NCI-H187 treated with DMSO at 0.1 percent for 48 hours (cell line): ENCODE data around the gene GCC2.
"Not testable (repeated sequence)": the region's sequence is repeated elsewhere in the genome, so short reads cannot be mapped to it uniquely, and the experiment has no call there.

Experiments
- DNase-seq: peaks from one replicate; lab custom pipeline; 2025; lab: John Stamatoyannopoulos, UW

The GCC2 gene, protein sequence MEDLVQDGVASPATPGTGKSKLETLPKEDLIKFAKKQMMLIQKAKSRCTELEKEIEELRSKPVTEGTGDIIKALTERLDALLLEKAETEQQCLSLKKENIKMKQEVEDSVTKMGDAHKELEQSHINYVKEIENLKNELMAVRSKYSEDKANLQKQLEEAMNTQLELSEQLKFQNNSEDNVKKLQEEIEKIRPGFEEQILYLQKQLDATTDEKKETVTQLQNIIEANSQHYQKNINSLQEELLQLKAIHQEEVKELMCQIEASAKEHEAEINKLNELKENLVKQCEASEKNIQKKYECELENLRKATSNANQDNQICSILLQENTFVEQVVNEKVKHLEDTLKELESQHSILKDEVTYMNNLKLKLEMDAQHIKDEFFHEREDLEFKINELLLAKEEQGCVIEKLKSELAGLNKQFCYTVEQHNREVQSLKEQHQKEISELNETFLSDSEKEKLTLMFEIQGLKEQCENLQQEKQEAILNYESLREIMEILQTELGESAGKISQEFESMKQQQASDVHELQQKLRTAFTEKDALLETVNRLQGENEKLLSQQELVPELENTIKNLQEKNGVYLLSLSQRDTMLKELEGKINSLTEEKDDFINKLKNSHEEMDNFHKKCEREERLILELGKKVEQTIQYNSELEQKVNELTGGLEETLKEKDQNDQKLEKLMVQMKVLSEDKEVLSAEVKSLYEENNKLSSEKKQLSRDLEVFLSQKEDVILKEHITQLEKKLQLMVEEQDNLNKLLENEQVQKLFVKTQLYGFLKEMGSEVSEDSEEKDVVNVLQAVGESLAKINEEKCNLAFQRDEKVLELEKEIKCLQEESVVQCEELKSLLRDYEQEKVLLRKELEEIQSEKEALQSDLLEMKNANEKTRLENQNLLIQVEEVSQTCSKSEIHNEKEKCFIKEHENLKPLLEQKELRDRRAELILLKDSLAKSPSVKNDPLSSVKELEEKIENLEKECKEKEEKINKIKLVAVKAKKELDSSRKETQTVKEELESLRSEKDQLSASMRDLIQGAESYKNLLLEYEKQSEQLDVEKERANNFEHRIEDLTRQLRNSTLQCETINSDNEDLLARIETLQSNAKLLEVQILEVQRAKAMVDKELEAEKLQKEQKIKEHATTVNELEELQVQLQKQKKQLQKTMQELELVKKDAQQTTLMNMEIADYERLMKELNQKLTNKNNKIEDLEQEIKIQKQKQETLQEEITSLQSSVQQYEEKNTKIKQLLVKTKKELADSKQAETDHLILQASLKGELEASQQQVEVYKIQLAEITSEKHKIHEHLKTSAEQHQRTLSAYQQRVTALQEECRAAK (N-terminal part only)

DNA sequence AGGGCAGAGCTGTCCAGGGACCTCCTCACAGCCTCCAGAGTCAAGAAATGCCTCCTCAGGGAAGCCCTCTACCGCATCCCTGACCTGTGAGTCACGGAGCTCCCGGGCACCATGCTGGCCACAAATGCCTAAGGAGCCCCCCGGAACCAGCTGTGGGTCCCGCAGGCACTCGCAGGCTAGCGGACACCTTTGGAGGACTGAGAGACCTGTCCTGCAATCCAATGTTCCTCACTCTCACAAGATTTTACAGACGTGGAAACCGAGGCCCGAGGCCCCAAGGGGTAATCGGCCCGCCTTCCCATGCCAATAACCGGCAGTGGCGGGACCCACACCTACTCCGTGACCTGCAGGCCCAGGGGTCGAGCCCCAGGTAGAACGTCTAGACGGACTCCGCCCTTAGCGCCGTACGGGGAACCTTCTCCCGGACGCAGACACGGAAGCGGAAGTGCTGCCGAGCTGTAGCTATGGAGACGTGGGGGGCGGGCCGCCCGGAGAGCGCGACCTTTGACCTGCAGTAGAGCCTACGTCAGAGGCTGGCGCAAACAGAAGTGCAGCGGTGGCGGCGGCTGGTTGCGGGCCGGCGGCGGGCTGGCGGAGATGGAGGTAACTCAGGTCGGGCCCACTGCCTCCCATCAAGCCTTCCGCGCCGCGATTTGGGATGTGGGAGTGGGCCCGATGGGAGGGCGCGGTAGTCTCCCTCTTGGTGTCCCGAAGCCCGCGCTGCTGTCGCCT is at the start of gene GCC2:
Gene GCC2 (plus strand): TSS at position 529 of the 732 bp plus-strand sequence. CDS start 69 bp downstream, at position 598.
- DNase-seq, result peak; percentile 44

- no peak for DNase-seq
These were observed 49.5 kb upstream of the GCC2 start for GRCh38 chr2:108399479-108399878.

DNA sequence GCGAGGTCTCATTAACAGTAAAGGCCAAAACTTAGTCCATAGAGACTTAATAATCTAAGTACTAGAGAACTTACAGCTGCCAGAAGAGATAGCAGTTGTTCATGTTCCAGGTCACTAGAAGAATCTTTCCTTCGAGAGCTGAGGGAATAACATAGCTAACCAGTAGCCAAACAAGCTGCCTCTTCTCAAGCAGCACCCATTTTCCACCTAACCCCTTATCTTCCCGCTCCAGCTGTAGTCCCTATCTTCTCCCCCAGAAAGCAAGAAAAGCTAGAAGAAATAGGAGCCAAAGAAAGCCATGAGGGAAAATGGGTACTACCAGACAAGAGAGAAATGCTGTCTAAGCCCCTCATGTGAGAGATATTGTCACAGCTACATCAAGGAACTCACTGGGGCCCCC is 47.2 kb upstream of the GCC2 start:
- DNase-seq, result no peak

GRCh38 chr2:108403494-108403893 is 45.5 kb upstream of the GCC2 start:
- no peak for DNase-seq

DNA sequence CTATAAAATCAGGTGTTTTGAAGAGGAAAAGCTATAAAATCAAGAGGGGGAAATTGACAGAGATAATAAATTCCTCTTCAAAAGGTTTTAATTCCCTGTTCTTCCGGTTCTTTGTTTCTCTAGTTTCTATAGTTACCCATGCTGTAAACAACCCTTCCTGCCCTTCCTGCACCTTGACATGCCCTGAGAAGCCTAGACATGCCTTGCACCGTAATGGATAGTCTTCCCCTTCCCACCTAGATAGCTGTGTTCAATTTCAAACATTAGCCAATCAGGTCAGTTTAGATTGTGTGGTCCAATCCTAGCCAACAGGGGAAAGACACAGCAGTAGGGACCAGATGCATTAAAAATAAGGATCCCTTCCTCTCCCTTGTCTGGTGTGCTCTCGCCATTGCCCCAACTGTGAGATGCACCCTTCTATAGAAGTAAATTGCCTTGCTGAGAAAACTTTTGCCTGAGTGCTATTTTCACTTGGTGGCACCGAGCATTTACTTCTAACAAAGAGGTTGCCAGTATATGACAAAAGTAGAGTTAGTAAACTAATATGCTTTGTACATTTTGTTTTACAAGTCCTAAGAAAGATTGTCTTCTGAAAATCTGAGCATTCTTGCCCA is 44.1 kb upstream of the GCC2 start:
- DNase-seq, result no peak

DNA sequence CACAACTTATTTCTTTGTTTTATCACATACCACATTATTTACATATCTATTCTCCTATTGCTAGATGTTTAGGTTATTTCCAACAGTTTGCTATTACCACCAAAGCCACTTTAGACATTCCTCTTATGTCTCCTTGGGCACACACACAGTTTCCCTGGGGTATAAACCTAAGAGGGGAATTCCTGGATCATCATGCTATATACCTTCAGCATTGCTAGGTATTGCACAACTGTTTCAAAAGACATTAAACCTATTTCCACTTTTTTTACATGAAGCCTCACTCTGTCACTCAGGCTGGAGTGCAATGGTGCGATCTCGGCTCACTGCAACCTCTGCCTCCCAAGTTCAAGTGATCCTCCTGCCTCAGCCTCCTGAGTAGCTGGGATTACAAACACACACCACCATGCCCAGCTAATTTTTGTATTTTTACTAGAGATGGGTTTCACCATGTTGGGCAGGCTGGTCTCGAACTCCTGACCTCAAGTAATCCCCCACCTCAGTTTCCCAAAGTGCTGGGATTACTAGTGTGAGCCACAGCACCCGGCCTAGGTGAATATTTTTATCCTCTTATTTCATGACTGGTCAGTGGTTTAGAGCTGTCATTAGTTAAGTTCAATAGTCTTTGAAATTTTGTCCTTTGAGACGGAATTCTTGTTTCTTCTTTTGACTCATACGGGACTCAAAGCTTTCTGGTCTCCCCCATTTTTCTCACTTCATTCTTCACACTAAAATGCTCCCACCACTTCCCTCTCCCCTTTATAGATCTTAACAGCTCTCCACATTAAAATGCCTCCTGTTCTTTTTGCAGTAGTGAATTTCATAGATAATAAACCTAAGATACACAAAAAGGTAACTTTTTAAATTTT is 40.9 kb upstream of the GCC2 start:
- no peak for DNase-seq

- no peak for DNase-seq
These were observed 39.2 kb upstream of the GCC2 start for GRCh38 chr2:108409768-108410167.

GRCh38 chr2:108412995-108413710 is 35.9 kb upstream of the GCC2 start:
- no peak for DNase-seq

DNA sequence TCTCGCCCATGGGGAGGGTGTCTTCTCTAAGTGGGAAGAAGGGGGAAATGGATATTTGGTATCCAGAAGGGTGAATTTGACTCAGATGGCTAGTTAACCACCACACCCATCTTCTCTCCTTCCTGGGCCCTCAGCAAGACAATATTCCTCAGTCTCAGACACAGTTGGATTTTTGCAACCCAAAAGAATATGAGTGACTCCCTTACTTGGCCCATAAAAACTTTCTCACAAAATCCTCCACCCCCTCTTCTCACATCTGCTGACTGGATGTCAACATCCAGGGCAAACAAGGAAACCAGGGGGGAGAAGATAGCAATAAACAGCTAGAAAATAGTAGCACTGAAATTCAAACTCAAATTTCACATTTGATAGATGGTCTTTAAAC is 35.3 kb upstream of the GCC2 start:
- no peak for DNase-seq

DNA sequence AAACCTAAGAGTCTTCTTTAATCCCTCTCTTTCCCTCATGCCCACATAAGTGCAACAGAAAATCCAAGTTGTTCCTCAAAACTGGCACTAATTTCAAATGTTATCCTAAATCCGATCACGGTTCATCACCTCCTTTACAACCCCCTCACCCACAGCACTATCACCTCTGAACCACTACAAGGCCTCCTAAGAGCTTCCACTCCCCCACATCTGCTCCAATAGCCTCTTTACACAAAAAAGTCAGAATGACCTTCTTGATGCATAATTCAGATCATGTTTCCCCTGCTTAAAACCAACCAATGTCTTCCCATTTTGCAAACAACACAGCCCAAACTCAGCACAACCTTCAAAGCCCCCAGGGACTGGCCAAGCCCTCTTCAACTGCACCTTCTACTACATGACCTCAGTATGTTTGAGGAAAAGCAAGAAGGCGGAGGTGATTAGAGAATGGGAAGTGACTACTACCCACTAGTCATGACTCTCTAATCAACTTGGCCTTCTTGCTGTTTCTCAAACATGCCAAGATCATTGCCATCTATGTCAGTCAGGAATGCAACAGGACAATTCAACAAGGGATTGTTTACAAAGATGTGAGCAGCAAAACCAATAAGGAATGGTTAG is 34.6 kb upstream of the GCC2 start:
- DNase-seq, result no peak

GRCh38 chr2:108414945-108415344 is 34.1 kb upstream of the GCC2 start:
- no peak for DNase-seq

DNA sequence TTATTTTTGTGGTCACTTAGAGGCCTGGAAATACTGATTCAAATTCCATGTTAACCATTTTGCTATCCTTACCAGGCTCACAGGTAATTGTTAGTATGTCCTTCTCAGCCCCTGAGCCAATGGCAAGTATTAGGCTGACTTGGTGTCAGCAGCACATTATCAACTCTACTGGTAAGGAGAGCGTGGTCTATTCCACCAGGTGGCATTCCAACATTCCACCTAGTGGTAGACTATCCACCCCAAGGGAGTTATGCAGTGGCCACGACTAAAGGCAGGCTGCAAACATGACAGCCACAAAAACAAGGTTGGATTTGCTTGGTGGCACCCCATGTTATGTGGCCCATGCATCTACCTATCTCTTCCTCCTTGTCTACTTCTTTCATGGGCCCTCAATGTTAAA is 31.8 kb upstream of the GCC2 start:
- DNase-seq, result no peak

GRCh38 chr2:108418416-108418815 is 30.6 kb upstream of the GCC2 start:
- DNase-seq, result no peak

- DNase-seq, result no peak
These were observed 25.9 kb upstream of the GCC2 start for GRCh38 chr2:108423067-108423466.

DNA sequence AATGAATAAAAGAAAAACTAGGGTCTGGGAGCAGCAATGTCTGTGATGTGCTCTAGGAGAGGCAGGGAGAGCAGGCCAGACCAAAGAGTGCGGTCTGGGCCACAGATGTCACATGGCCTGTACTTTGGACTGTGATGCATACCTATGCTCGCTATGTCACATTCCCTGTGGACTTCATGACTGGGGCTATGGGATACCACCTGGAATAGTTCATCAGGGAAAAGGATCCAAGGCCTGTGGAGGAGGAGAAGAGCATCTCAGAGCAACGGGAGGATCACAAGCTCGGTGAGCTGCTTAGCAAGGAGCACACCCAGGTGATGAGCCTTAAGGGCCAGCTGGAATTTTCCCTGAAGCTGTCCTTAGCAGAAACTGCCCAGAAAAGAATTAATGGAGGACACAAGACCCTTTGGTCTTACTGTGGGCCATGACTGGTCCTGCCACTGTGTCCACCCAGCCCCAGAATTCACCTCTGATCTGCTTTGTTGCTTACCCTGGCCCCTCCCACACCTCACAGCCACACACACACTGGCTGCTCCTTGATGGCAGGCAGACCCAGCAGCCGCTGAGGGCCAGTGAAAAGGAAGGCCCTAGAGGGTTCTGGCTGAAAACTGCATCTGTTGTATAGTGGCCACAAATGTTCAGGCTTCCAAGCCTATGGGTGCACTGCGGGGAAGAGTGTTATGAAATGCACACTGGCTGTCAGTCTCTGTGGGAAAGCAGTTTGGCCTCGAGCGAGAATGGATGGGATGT is 25.3 kb upstream of the GCC2 start:
- DNase-seq, result no peak

GRCh38 chr2:108428286-108429009 is 20.6 kb upstream of the GCC2 start:
- no peak for DNase-seq

DNA sequence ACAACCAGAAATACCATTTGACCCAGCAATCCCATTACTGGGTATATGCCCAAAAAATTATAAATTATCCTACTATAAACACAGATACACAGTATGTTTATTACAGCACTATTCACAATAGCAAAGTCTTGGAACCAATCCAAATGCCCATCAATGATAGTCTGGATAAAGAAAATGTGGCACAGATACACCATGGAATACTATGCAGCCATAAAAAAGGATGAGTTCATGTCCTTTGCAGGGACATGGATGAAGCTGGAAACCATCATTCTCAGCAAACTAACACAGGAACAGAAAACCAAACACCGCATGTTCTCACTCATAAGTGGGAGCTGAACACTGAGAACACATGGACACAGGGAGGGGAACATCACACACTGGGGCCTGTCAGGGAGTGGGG is 13.4 kb upstream of the GCC2 start:
- DNase-seq, result not testable (repeated sequence)

- no peak for DNase-seq
These were observed 12.0 kb upstream of the GCC2 start for GRCh38 chr2:108436976-108437375.
